HCT116 (cell line): Measurements from ENCODE around the gene SCARB1. TPM values are rescaled to one million over a fixed set of nuclear protein-coding genes. Genes with fewer than 3 reads are reported as not detected.

ENCODE experiments used
- ATAC-seq: fragments of 200-7000 bp; cut with Tn5 transposase; 2 replicates; pipeline ENCODE4 v1.9.1; 2020; ENCODE audit warnings: mild to moderate bottlenecking, moderate library complexity
- BruUV-seq: library from RNA; stranded (reverse); fragments of 400-500 nt; replicated peaks from 2 replicates; lab custom pipeline; 2021; lab: Mats Ljungman, UMichigan
- CTCF ChIA-PET: fragments of 300-600 bp; sonication (Branson Sonifier 250); formaldehyde crosslinking; loops from one replicate; lab custom pipeline; 2021; ENCODE audit warnings: antibody characterized with exemption; lab: Charles Lee
- POLR2A ChIA-PET: fragments of 300-600, 350-600 bp; sonication (Branson Sonifier 250); formaldehyde crosslinking; loops from one replicate; lab custom pipeline; 2021; ENCODE audit warnings: antibody characterized with exemption; lab: Charles Lee
- RAD21 ChIA-PET, 2 experiments: fragments of 300-600 bp; sonication (Branson Sonifier 250); formaldehyde crosslinking; loops; one replicate each; lab custom pipeline; 2023; ENCODE audit warnings: low total read pairs in 2 of 2; ENCODE audit not compliant: uncharacterized antibody in 2 of 2, unreplicated experiment in 2 of 2, low non-redundant PET in 1 of 2; lab: Charles Lee
- DNase-seq: peaks from one replicate; pipeline ENCODE4 v3.0.0-alpha.2; 2010; ENCODE audit warnings: low read depth, low spot score
- H2AFZ ChIP-seq: fragments of 200-600 bp; shearing (Covaris generic), sonication (generic); 2 replicates; pipeline ENCODE4 v1.6.1; 2017; ENCODE audit warnings: low read depth, mixed run types, mixed read lengths, antibody characterized with exemption, low read length; ENCODE audit not compliant: poor library complexity, severe bottlenecking
- H3K27ac ChIP-seq: 2 replicates; pipeline ENCODE4 v1.5.1; 2012; ENCODE audit warnings: low read depth, low read length
- H3K27me3 ChIP-seq: fragments of 200-600 bp; sonication (generic); 2 replicates; pipeline ENCODE4 v1.6.1; 2016; ENCODE audit warnings: mixed run types, low read length, mixed read lengths; ENCODE audit not compliant: insufficient read depth
- H3K36me3 ChIP-seq, 2 experiments: fragments of 200-500 bp in 1 of 2; fragments of 200-600 bp in 1 of 2; sonication (Bioruptor generic) in 1 of 2; sonication (generic) in 1 of 2; 2 replicates each; pipeline versions ENCODE4 v1.5.1 to v1.6.1; 2014 to 2016; ENCODE audit warnings: low read length in 2 of 2, inconsistent platforms in 1 of 2, mixed read lengths in 1 of 2, mixed run types in 1 of 2; ENCODE audit not compliant: insufficient read depth in 2 of 2, control insufficient read depth in 1 of 2
- H3K4me1 ChIP-seq, 2 experiments: fragments of 200-600 bp in 1 of 2; sonication (generic) in 1 of 2; 2 replicates each; pipeline versions ENCODE4 v1.5.1 to v1.6.1; 2012 to 2017; ENCODE audit warnings: low read length in 2 of 2, inconsistent platforms in 1 of 2, mild to moderate bottlenecking in 1 of 2, mixed read lengths in 1 of 2, mixed run types in 1 of 2, moderate library complexity in 1 of 2; ENCODE audit not compliant: insufficient read depth in 2 of 2, control insufficient read depth in 1 of 2
- H3K4me2 ChIP-seq: fragments of 200-600 bp; sonication (generic); 2 replicates; pipeline ENCODE4 v1.6.1; 2017; ENCODE audit warnings: mixed run types, low read length, mixed read lengths
- H3K4me3 ChIP-seq, 2 experiments: fragments of 200-600 bp in 1 of 2; sonication (generic) in 1 of 2; replicated peaks in 1 of 2; 2 replicates each; pipeline ENCODE4 v1.5.1; 2011 to 2016; ENCODE audit warnings: low read length in 2 of 2, control low read depth in 1 of 2, low read depth in 1 of 2, mild to moderate bottlenecking in 1 of 2, mixed read lengths in 1 of 2, mixed run types in 1 of 2
- H3K79me2 ChIP-seq: fragments of 200-600 bp; sonication (generic); 2 replicates; pipeline ENCODE4 v1.6.1; 2017; ENCODE audit warnings: mild to moderate bottlenecking, mixed run types, low read length, moderate library complexity, mixed read lengths; ENCODE audit not compliant: insufficient read depth
- H3K9ac ChIP-seq: fragments of 200-600 bp; sonication (generic); 2 replicates; pipeline ENCODE4 v1.6.1; 2016; ENCODE audit warnings: low read length, mixed read lengths
- H3K9me2 ChIP-seq: fragments of 200-600 bp; sonication (generic), shearing (Covaris generic); 2 replicates; pipeline ENCODE4 v1.6.1; 2017; ENCODE audit warnings: mixed run types, mild to moderate bottlenecking, moderate library complexity; ENCODE audit not compliant: insufficient read depth
- H3K9me3 ChIP-seq, 2 experiments: fragments of 200-500 bp in 1 of 2; fragments of 200-600 bp in 1 of 2; sonication (Bioruptor generic) in 1 of 2; sonication (generic) in 1 of 2; 2 replicates each; pipeline ENCODE4 v1.6.1; 2014 to 2017; ENCODE audit warnings: low read length in 2 of 2, mixed read lengths in 2 of 2, inconsistent platforms in 1 of 2, low read depth in 1 of 2, mild to moderate bottlenecking in 1 of 2, mixed run types in 1 of 2, moderate library complexity in 1 of 2; ENCODE audit not compliant: control insufficient read depth in 1 of 2, insufficient read depth in 1 of 2
- H4K20me1 ChIP-seq: fragments of 200-600 bp; sonication (generic), shearing (Covaris generic); 2 replicates; pipeline ENCODE4 v1.6.1; 2017; ENCODE audit warnings: mixed run types, mild to moderate bottlenecking, moderate library complexity; ENCODE audit not compliant: insufficient read depth
- CBX3 ChIP-seq: IDR thresholded peaks from 2 replicates; pipeline ENCODE4 v1.6.1; 2012; ENCODE audit warnings: low read depth
- CTCF ChIP-seq, 3 experiments: fragments of 200-600 bp in 1 of 3; sonication (generic) in 1 of 3; IDR thresholded peaks in 2 of 3; conservative IDR thresholded peaks in 1 of 3; 2 replicates each; pipeline ENCODE4 v1.5.1; 2012 to 2017; ENCODE audit warnings: low read depth in 2 of 3, low read length in 2 of 3, antibody characterized with exemption in 1 of 3, borderline replicate concordance in 1 of 3, control low read depth in 1 of 3, mild to moderate bottlenecking in 1 of 3, mixed read lengths in 1 of 3, mixed run types in 1 of 3, moderate library complexity in 1 of 3; ENCODE audit not compliant: insufficient read depth in 1 of 3
- ELF1 ChIP-seq: IDR thresholded peaks from 2 replicates; pipeline ENCODE4 v1.6.1; 2012; ENCODE audit warnings: low read depth, borderline replicate concordance
- EZH2 ChIP-seq: fragments of 200-600 bp; sonication (generic); IDR thresholded peaks from 2 replicates; pipeline ENCODE4 v1.6.1; 2017; ENCODE audit warnings: antibody characterized with exemption, mixed run types
- FOSL1 ChIP-seq: IDR thresholded peaks from 2 replicates; pipeline ENCODE4 v1.6.1; 2012; ENCODE audit warnings: low read depth
- JUND ChIP-seq: IDR thresholded peaks from 2 replicates; pipeline ENCODE4 v1.6.1; 2012
- SIN3A ChIP-seq: IDR thresholded peaks from 2 replicates; pipeline ENCODE4 v1.6.1; 2012; ENCODE audit warnings: low read depth
- SP1 ChIP-seq: IDR thresholded peaks from 2 replicates; pipeline ENCODE4 v1.6.1; 2012; ENCODE audit warnings: low read depth
- SRF ChIP-seq: IDR thresholded peaks from 2 replicates; pipeline ENCODE4 v1.6.1; 2012; ENCODE audit warnings: low read depth
- TCF7L2 ChIP-seq: IDR thresholded peaks from 2 replicates; pipeline ENCODE4 v1.7.0; 2011; ENCODE audit warnings: borderline replicate concordance, inconsistent platforms; ENCODE audit not compliant: insufficient read depth, insufficient read length; ENCODE audit errors: extremely low read depth
- ZFX ChIP-seq: fragments of 450-650 bp; IDR thresholded peaks from 2 replicates; pipeline ENCODE4 v1.6.1; 2017
- intact Hi-C: fragments of 100-400 bp; cut with micrococcal nuclease; formaldehyde crosslinking; loops from 2 replicates; pipeline ENCODE4 v1.10.0; 2022
- total RNA-seq: library from RNA; stranded (reverse); gene quantifications from one replicate; pipeline ENCODE4 v1.2.1, GENCODE V29; 2021; ENCODE audit not compliant: unreplicated experiment

Gene SCARB1
- total RNA-seq, 1 experiment from 2014 or later = 95.5 TPM

DNA sequence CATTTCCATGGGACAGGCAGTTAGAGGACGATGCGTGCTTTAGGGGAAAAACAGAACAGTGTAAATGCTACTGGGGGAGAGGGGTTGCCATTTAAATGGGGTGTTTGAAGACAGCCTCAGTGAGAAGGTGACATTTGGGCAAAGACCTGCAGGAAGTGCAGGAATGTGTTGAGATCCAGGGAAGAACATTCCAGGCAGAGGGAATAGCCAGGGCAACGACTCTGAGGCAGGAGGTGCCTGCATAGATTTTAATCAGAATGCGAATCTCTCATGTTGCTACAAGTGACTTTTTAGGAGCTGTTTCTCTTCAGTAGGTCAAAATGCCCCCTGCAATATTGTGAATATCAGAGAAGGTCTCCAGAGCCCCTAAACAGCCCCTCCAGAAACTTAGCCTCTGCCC is 7.6 kb upstream of the SCARB1 start:
- TF ChIP-seq FOSL1 (no peak), ZFX (no peak), CBX3 (no peak), SIN3A (no peak), EZH2 (no peak), CTCF (IDR thresholded peaks at IDR 0.05 in 2 of 3, conservative IDR thresholded peaks at IDR 0.05 in 1 of 3; ENCODE audit: borderline replicate concordance in 1 of 3, insufficient read depth in 1 of 3, low read depth in 2 of 3, low read length in 2 of 3) (no peak), JUND (no peak), TCF7L2 (no peak), SRF (no peak), SP1 (no peak), ELF1 (no peak)
- Histone ChIP-seq H3K4me3 (no peak overlapping the region), H3K36me3 (no peaks in the 10 kb centered on the region), H3K9ac (no peak overlapping the region), H3K27me3 (no peaks in the 10 kb centered on the region), H4K20me1 (no peaks in the 10 kb centered on the region), H3K27ac (no peak overlapping the region), H3K9me3 (no peaks in the 10 kb centered on the region), H2AFZ (no peak overlapping the region), H3K4me1 (peaks cover 2 to 22% of the 10 kb centered on the region in 2 experiments; a peak in 2 of 4 replicates), H3K79me2 (no peaks in the 10 kb centered on the region), H3K4me2 (no peak overlapping the region), H3K9me2 (no peaks in the 10 kb centered on the region)
- intact Hi-C loops = no loop called here
- POLR2A ChIA-PET = no interaction called here
- RAD21 ChIA-PET = no interaction called here
- no TSS peak for BruUV-seq
- CTCF ChIA-PET = no interaction called here
- ATAC-seq (no peak), DNase-seq (no peak)
